Stomach (tissue), 4 donors: ENCODE results near the gene MYEOV.

ENCODE experiments used
- CTCF ChIP-seq, 7 experiments: fragments of 450-650 bp in 4 of 7; fragments of 200-600 bp in 3 of 7; sonication (generic) in 3 of 7; IDR thresholded peaks; one replicate each; pipeline ENCODE4 v1.5.1; 2016 to 2019; ENCODE audit warnings: antibody characterized with exemption in 7 of 7, control low read depth in 2 of 7, mild to moderate bottlenecking in 1 of 7
- POLR2A ChIP-seq, 4 donors: fragments of 450-650 bp; IDR thresholded peaks; one replicate each; pipeline ENCODE4 v1.6.1; 2016; ENCODE audit warnings: antibody characterized with exemption in 4 of 4, control low read depth in 2 of 4, mild to moderate bottlenecking in 1 of 4, moderate library complexity in 1 of 4

- TF ChIP-seq POLR2A (IDR thresholded peaks at IDR 0.05) = no peak
- TF ChIP-seq CTCF (IDR thresholded peaks at IDR 0.05) = no peak
These were observed 9.5 kb downstream of the MYEOV start for GRCh38 chr11:69303427-69303826.
